Measurements from ENCODE around the gene SORBS2. TPM values are rescaled to one million over a fixed set of nuclear protein-coding genes. Genes with fewer than 3 reads are reported as not detected.

SORBS2 gene
- total and polyA plus RNA-seq, 2 donors (not counting 1 experiment from before 2014, with no cell fraction given) = 0.33 to 3.0 TPM

DNA sequence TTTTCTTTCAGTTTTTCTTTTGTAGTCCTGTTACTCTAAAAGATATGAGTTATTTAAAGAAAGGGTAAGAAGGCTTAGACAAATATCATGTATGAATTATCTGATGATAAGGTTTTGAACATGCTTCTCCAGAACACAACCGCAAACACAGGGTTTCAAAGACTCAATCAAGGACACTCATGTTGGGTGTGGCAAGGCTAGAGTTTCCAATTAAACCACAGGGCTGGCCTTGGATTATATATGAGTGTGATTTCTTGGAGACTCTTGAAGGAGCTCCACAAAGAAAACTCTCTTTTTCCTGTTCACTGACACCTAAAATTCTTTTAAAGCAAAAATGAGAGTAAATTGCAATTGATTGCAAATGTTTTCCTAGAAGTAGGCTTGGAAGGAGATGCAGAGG lies 166.6 kb downstream of the SORBS2 start:
- no peak overlapping the region for H3K27ac ChIP-seq (ENCODE audit: insufficient read depth, low read length)
- H3K9me3 ChIP-seq (ENCODE audit: control insufficient read depth, insufficient read depth, low read depth, low read length) = no peaks in the 10 kb centered on the region
- no peaks in the 10 kb centered on the region for H3K27me3 ChIP-seq (ENCODE audit: control insufficient read depth, insufficient read depth, low read length)
- H3K9ac ChIP-seq (ENCODE audit: insufficient read depth, low read length) = no peak overlapping the region
- H3K36me3 ChIP-seq (ENCODE audit: control insufficient read depth, insufficient read depth, low read length) = no peaks in the 10 kb centered on the region
- TF ChIP-seq EZH2 (IDR thresholded peaks at IDR 0.05; ENCODE audit: low read length, missing control alignments) = no peak
- TF ChIP-seq, protein P1, sequence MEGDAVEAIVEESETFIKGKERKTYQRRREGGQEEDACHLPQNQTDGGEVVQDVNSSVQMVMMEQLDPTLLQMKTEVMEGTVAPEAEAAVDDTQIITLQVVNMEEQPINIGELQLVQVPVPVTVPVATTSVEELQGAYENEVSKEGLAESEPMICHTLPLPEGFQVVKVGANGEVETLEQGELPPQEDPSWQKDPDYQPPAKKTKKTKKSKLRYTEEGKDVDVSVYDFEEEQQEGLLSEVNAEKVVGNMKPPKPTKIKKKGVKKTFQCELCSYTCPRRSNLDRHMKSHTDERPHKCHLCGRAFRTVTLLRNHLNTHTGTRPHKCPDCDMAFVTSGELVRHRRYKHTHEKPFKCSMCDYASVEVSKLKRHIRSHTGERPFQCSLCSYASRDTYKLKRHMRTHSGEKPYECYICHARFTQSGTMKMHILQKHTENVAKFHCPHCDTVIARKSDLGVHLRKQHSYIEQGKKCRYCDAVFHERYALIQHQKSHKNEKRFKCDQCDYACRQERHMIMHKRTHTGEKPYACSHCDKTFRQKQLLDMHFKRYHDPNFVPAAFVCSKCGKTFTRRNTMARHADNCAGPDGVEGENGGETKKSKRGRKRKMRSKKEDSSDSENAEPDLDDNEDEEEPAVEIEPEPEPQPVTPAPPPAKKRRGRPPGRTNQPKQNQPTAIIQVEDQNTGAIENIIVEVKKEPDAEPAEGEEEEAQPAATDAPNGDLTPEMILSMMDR (conservative IDR thresholded peaks at IDR 0.05 in 1 of 2, IDR thresholded peaks at IDR 0.05 in 1 of 2; ENCODE audit: low read depth in 1 of 2, low read length in 2 of 2) = no peak
- no peaks in the 10 kb centered on the region for H3K79me2 ChIP-seq (ENCODE audit: control insufficient read depth, insufficient read depth, low read length)
- H3K4me2 ChIP-seq (ENCODE audit: extremely low read depth, insufficient read depth, low read length) = no peak overlapping the region
- no peak overlapping the region for H2AFZ ChIP-seq (ENCODE audit: low read length)
- H3K4me3 ChIP-seq (replicated peaks in 1 of 4; ENCODE audit: control extremely low read depth in 1 of 4, insufficient read depth in 1 of 4, low read depth in 3 of 4, low read length in 4 of 4) = no peak overlapping the region
- no peak for DNase-seq (ENCODE audit: low read depth in 2 of 2)
- no peaks in the 10 kb centered on the region for H4K20me1 ChIP-seq (ENCODE audit: control insufficient read depth, extremely low read depth, insufficient read depth, low read length)
- H3K4me1 ChIP-seq (ENCODE audit: control insufficient read depth, extremely low read depth, insufficient read depth, low read length) = no peaks in the 10 kb centered on the region

DNA sequence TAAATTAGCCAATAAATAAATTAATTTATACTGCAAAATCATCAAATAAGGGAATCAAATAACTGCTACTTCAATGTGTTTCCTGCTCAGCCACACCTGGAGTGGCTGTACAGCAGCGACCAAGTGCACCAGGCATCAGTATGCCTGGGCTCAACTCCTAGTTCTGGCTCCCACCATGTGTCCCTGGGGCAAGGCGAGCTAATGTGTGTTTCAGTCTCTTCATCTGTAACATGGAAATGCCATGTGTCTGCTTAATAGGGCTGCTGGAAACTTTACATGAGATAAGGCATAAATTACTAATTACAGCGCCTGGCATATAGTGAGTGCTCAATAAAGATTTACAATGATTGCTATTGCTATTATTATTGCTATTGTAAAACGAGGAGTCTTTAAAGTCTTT lies 167.6 kb downstream of the SORBS2 start:
- Histone ChIP-seq H3K9me3 (ENCODE audit: control insufficient read depth, insufficient read depth, low read depth, low read length) (no peaks in the 10 kb centered on the region), H3K9ac (ENCODE audit: insufficient read depth, low read length) (no peak overlapping the region), H3K4me3 (replicated peaks in 1 of 4; ENCODE audit: control extremely low read depth in 1 of 4, insufficient read depth in 1 of 4, low read depth in 3 of 4, low read length in 4 of 4) (no peak overlapping the region), H3K79me2 (ENCODE audit: control insufficient read depth, insufficient read depth, low read length) (no peaks in the 10 kb centered on the region), H3K36me3 (ENCODE audit: control insufficient read depth, insufficient read depth, low read length) (no peaks in the 10 kb centered on the region), H3K27ac (ENCODE audit: insufficient read depth, low read length) (no peak overlapping the region), H3K27me3 (ENCODE audit: control insufficient read depth, insufficient read depth, low read length) (no peaks in the 10 kb centered on the region), H2AFZ (ENCODE audit: low read length) (no peak overlapping the region), H4K20me1 (ENCODE audit: control insufficient read depth, extremely low read depth, insufficient read depth, low read length) (no peaks in the 10 kb centered on the region), H3K4me1 (ENCODE audit: control insufficient read depth, extremely low read depth, insufficient read depth, low read length) (no peaks in the 10 kb centered on the region), H3K4me2 (ENCODE audit: extremely low read depth, insufficient read depth, low read length) (no peak overlapping the region)
- TF ChIP-seq, protein P1 (conservative IDR thresholded peaks at IDR 0.05 in 1 of 2, IDR thresholded peaks at IDR 0.05 in 1 of 2; ENCODE audit: low read depth in 1 of 2, low read length in 2 of 2) = no peak
- no peak for TF ChIP-seq EZH2 (IDR thresholded peaks at IDR 0.05; ENCODE audit: low read length, missing control alignments)
- DNase-seq (ENCODE audit: low read depth in 2 of 2) = no peak

DNA sequence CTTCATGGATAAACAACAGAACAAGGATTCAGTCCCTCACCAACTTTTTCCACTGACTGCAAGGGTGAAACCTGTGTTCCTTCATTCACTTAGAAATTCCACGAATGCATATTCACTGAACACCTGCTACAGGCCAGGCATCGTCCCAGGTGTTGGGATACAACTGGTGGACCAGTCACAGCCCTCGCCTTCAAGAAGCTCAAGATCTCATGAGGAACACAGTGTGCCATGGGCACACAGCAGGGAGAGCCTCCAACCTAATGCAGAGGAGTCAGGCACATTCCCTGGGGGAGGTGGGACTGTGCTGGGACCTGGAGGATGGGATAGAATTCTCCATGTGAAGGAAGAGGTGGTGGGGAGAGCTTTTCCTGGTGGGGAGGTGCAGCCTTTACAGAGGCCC lies 169.1 kb downstream of the SORBS2 start:
- H3K4me1 ChIP-seq (ENCODE audit: control insufficient read depth, extremely low read depth, insufficient read depth, low read length) = no peaks in the 10 kb centered on the region
- no peaks in the 10 kb centered on the region for H4K20me1 ChIP-seq (ENCODE audit: control insufficient read depth, extremely low read depth, insufficient read depth, low read length)
- H3K9me3 ChIP-seq (ENCODE audit: control insufficient read depth, insufficient read depth, low read depth, low read length) = no peaks in the 10 kb centered on the region
- H3K4me3 ChIP-seq (replicated peaks in 1 of 4; ENCODE audit: control extremely low read depth in 1 of 4, insufficient read depth in 1 of 4, low read depth in 3 of 4, low read length in 4 of 4) = no peak overlapping the region
- H3K79me2 ChIP-seq (ENCODE audit: control insufficient read depth, insufficient read depth, low read length) = no peaks in the 10 kb centered on the region
- DNase-seq (ENCODE audit: low read depth in 2 of 2) = no peak
- H3K9ac ChIP-seq (ENCODE audit: insufficient read depth, low read length) = no peak overlapping the region
- no peak overlapping the region for H3K4me2 ChIP-seq (ENCODE audit: extremely low read depth, insufficient read depth, low read length)
- no peaks in the 10 kb centered on the region for H3K27me3 ChIP-seq (ENCODE audit: control insufficient read depth, insufficient read depth, low read length)
- no peak overlapping the region for H3K27ac ChIP-seq (ENCODE audit: insufficient read depth, low read length)
- TF ChIP-seq, protein P1 (conservative IDR thresholded peaks at IDR 0.05 in 1 of 2, IDR thresholded peaks at IDR 0.05 in 1 of 2; ENCODE audit: low read depth in 1 of 2, low read length in 2 of 2) = no peak
- no peak for TF ChIP-seq EZH2 (IDR thresholded peaks at IDR 0.05; ENCODE audit: low read length, missing control alignments)
- H3K36me3 ChIP-seq (ENCODE audit: control insufficient read depth, insufficient read depth, low read length) = no peaks in the 10 kb centered on the region
- H2AFZ ChIP-seq (ENCODE audit: low read length) = no peak overlapping the region

Data from fibroblast of lung (primary cell).